ENCODE results near the gene EXTL1. TPM values are rescaled to one million over a fixed set of nuclear protein-coding genes. Genes with fewer than 3 reads are reported as not detected.

EXTL1 gene
- total and polyA plus RNA-seq, 2 of the 4 experiments (the other 2 are of a cell fraction) = 0.90 to 5.2 TPM

DNA sequence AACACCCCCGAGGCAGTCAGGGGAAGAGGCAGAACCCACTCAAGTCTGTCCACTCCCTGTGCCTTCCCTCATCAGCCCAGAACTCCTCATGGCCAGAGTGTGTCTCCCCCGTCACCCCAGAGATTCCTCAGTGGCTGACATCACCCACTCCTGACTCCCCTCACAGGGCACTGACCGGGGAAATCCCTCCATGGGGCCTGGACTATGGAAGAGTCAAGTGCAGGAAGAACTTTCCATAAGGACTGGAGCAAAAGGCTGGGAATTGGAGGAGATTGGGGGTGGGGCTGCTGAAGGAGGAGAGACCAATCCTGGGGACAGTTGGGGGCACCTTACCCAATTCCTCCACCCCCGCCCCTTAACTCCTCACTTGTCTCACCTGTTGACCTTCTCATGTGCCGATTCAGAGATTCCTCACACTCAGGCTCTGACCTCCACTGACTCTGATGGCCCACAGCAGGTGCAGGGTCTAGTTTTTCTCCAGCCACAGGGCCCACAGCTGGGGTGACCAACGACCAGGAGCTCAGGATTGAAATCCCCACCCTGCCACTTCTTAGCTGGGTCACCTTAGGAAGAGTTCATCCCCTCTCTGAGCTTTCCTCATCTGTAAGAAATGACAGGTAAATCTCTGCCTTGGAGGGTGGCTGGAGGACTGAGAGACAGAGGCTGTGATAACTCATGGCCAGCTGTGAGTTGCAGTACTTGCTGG is 481 bp upstream of the EXTL1 start:
- Histone ChIP-seq H2AK9ac (replicated peaks; ENCODE audit: low read depth, low read length, poor library complexity) (peak overlapping the region; percentile 89), H3K4ac (ENCODE audit: low read depth, low read length) (peak overlapping the region; percentile 60), H3K9ac (ENCODE audit: low read depth, low read length) (no peak overlapping the region), H4K91ac (ENCODE audit: insufficient read depth, low read depth, low read length) (peak overlapping the region; percentile 62), H4K8ac (ENCODE audit: low read depth in 2 of 2, low read length in 2 of 2) (peak overlapping the region; percentile 75 to 87; a peak in 3 of 4 replicates), H4K20me1 (ENCODE audit: insufficient read depth, low read length) (no peaks in the 10 kb centered on the region), H2BK120ac (ENCODE audit: low read depth, low read length) (peak overlapping the region; percentile 69; the same call in 1 of the 2 replicates), H3K14ac (replicated peaks; ENCODE audit: low read depth, low read length) (peak overlapping the region; percentile 46; the same call in 1 of the 2 replicates), H3K23ac (ENCODE audit: low read depth, low read length) (peak overlapping the region; percentile 29; the same call in 1 of the 2 replicates), H2BK15ac (ENCODE audit: low read depth, low read length) (peak overlapping the region; percentile 20; the same call in 1 of the 3 replicates), H2BK20ac (ENCODE audit: low read depth, low read length) (peak overlapping the region; percentile 71; the same call in 1 of the 2 replicates), H3K56ac (ENCODE audit: extremely low read depth, insufficient read depth, low read length) (no peak overlapping the region), H3K36me3 (ENCODE audit: control insufficient read depth, insufficient read depth, low read length) (no peaks in the 10 kb centered on the region), H3K79me1 (ENCODE audit: low read depth in 1 of 2, low read length in 2 of 2) (no peaks in the 10 kb centered on the region), H3K4me1 (ENCODE audit: control insufficient read depth, insufficient read depth, low read length) (peaks cover 30% of the 10 kb centered on the region), H3K27ac (ENCODE audit: insufficient read depth, low read length) (no peak overlapping the region; the same call in 1 of the 2 replicates), H3K4me3 (ENCODE audit: insufficient read depth, low read depth, low read length) (no peak overlapping the region), H4K5ac (ENCODE audit: low read depth, low read length) (peak overlapping the region; percentile 69; the same call in 1 of the 2 replicates), H3K9me3 (ENCODE audit: control insufficient read depth, insufficient read depth, low read length) (no peaks in the 10 kb centered on the region), H3K18ac (ENCODE audit: low read depth, low read length) (no peak overlapping the region), H3K27me3 (ENCODE audit: control insufficient read depth, insufficient read depth, low read length) (peaks cover 2% of the 10 kb centered on the region; the same call in 1 of the 2 replicates), H3K9me1 (ENCODE audit: insufficient read depth, low read length) (peaks cover 10% of the 10 kb centered on the region), H2BK5ac (ENCODE audit: low read depth, low read length, poor library complexity, severe bottlenecking) (peak overlapping the region; percentile 42), H2AK5ac (ENCODE audit: low read depth, low read length) (peak overlapping the region; percentile 48), H2AFZ (replicated peaks; ENCODE audit: low read length, poor library complexity) (peak overlapping the region; percentile 93), H3K4me2 (ENCODE audit: low read depth, low read length) (0 out of 2 replicates have a peak overlapping the region, but pooled peaks have one; percentile 21)
- intact Hi-C loops (cut with micrococcal nuclease) = no loop called here
- DNase-seq (peak; percentile 31), ATAC-seq (ENCODE audit: low read depth) (peak; percentile 4; the same call in 1 of the 2 replicates)
- ChIA-PET CTCF (interaction anchor here (1.2 to 2.0 kb wide), 3 partner anchors 14 to 396 kb away, joined by 3 to 5 read pairs (median 5); no protein-coding TSS in a partner anchor), POLR2A (ENCODE audit: unreplicated experiment) (no interaction called here)
- WGBS, 2 experiments (ENCODE audit: extremely low coverage in 2 of 2, insufficient read length in 1 of 2) = 70% methylated on average over 4 of the region's 6 CpGs; no CpG with 5 or more reads in 1 of the 2 experiments
- in situ Hi-C loops (cut with MboI; ENCODE audit: low sequenced_read_pairs) = no loop called here
- dilution Hi-C loops (cut with HindIII; ENCODE audit: low sequenced_read_pairs, unreplicated experiment) = no loop called here
- TF ChIP-seq, protein P1, sequence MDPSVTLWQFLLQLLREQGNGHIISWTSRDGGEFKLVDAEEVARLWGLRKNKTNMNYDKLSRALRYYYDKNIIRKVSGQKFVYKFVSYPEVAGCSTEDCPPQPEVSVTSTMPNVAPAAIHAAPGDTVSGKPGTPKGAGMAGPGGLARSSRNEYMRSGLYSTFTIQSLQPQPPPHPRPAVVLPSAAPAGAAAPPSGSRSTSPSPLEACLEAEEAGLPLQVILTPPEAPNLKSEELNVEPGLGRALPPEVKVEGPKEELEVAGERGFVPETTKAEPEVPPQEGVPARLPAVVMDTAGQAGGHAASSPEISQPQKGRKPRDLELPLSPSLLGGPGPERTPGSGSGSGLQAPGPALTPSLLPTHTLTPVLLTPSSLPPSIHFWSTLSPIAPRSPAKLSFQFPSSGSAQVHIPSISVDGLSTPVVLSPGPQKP (IDR thresholded peaks at IDR 0.05; ENCODE audit: borderline replicate concordance, low read depth, low read length) = no peak
- TF ChIP-seq MAFK (IDR thresholded peaks at IDR 0.05; ENCODE audit: low read depth, low read length) (no peak), RCOR1 (IDR thresholded peaks at IDR 0.05; ENCODE audit: insufficient replicate concordance, low read length) (no peak)
- BruUV-seq (replicated peaks) = no TSS peak

Data from IMR-90 (cell line).